Tibial nerve (tissue), 4 donors: ENCODE results near the gene HTR7.

Experiments
- EP300 ChIP-seq, 2 donors: sonication (generic); formaldehyde crosslinking; IDR thresholded peaks; one replicate each; pipeline ENCODE4 v1.6.1; 2017; ENCODE audit warnings: antibody characterized with exemption in 2 of 2, mild to moderate bottlenecking in 1 of 2
- POLR2A ChIP-seq, 2 donors: fragments of 450-650 bp; IDR thresholded peaks; one replicate each; pipeline ENCODE4 v1.6.1; 2017; ENCODE audit warnings: antibody characterized with exemption in 2 of 2, mild to moderate bottlenecking in 2 of 2, moderate library complexity in 2 of 2
- TF ChIP-seq, protein P1 (sequence below), 5 experiments: fragments of 200-600 bp in 3 of 5; fragments of 450-650 bp in 2 of 5; sonication (generic) in 3 of 5; IDR thresholded peaks; one replicate each; pipeline ENCODE4 v1.5.1; 2016 to 2019; ENCODE audit warnings: antibody characterized with exemption in 5 of 5, mild to moderate bottlenecking in 3 of 5, moderate library complexity in 2 of 5

DNA sequence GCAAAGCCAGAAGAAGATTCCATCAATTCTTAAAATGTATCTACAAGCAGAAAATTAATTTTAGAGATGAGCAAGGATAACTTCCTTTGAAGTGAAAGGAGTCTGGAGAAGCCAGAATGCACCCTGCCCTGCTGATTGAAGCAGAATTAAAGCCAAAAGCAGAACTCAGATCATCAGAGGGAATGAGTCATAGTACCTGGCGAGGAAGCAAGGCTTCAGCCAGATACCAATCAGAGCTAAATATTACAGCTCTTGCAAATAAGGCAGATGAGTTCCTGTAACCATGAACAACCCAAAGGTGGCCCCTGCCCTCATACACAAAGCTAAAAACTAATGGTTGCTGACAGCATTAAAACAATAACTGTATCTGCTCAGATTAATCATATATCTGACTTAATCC is 10.4 kb downstream of the HTR7 start:
- TF ChIP-seq, protein P1, sequence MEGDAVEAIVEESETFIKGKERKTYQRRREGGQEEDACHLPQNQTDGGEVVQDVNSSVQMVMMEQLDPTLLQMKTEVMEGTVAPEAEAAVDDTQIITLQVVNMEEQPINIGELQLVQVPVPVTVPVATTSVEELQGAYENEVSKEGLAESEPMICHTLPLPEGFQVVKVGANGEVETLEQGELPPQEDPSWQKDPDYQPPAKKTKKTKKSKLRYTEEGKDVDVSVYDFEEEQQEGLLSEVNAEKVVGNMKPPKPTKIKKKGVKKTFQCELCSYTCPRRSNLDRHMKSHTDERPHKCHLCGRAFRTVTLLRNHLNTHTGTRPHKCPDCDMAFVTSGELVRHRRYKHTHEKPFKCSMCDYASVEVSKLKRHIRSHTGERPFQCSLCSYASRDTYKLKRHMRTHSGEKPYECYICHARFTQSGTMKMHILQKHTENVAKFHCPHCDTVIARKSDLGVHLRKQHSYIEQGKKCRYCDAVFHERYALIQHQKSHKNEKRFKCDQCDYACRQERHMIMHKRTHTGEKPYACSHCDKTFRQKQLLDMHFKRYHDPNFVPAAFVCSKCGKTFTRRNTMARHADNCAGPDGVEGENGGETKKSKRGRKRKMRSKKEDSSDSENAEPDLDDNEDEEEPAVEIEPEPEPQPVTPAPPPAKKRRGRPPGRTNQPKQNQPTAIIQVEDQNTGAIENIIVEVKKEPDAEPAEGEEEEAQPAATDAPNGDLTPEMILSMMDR (IDR thresholded peaks at IDR 0.05), result no peak
- TF ChIP-seq EP300 (IDR thresholded peaks at IDR 0.05), result no peak
- no peak for TF ChIP-seq POLR2A (IDR thresholded peaks at IDR 0.05)
